Activated CD4-positive, alpha-beta T cell treated with anti-CD3 and anti-CD28 coated beads for 24 hours (primary cell): Measurements from ENCODE around the gene GLIS2.

ENCODE experiments used
- DNase-seq, 2 donors: peaks; one replicate each; pipeline ENCODE4 v3.0.0-alpha.2; 2020; ENCODE audit warnings: low read depth in 2 of 2

The GLIS2 gene

GRCh38 chr16:4297480-4297879 lies 18.4 kb upstream of the GLIS2 start:
- no peak for DNase-seq

DNA sequence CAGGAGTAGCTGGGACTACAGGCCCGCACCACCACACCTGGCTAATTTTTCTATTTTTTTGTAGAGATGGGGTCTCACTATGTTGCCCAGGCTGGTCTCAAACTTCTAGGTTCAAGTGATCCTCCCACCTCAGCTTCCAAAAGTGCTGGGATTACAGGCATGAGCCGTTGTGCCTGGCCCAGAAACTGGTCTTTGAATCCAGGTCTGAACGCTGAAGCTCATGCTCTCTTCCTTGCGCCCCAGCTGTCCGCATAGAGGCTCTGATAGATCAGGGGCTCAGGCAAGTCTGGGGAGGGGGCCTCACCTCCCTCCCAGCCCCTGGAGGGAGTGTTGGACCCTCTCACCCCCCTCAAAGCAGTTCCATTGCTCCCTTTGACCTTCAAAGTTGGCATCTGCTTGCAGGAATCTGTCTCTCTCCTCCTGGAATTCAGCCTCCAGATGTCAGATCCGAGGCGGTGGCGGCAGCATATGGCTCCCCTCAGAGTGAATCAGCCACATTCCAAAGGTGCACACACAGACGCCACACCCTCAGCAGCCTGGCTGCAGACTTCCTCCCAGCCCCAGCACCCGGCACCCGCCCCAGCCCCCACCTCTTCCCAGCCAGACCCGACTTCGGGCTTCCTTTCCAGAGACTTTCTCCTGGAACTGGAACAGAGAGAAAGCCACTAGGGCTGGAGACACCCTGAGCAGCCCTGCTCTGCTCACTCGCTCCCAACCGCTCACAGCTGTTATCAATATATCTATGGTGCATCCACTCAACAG lies 16.9 kb upstream of the GLIS2 start:
- no peak for DNase-seq

DNA sequence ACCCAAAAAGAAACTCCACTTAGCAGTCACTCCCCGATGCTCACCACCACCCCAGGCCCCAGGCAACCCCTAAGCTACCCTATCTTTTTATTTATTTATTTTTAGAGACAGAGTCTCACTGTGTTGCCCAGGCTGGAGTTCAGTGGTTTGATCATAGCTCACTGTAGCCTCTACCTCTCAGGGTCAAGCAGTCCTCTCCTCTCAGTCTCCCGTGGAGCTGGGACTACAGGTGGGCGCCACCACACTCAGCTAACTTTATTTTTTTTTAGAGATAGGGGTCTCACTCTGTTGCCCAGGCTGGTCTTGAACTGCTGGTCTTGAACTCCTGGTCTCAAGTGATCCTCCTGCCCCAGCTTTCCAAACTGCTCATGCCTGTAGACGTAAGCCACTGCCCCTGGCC lies 14.7 kb upstream of the GLIS2 start:
- no peak for DNase-seq

- DNase-seq = no peak
Measured at GRCh38 chr16:4301968-4302367, 13.9 kb upstream of the GLIS2 start.

- no peak for DNase-seq
Measured at GRCh38 chr16:4303973-4304372, 11.9 kb upstream of the GLIS2 start.

GRCh38 chr16:4306470-4307214 lies 9.2 kb upstream of the GLIS2 start:
- no peak for DNase-seq

- peak; percentile 81 to 91 for DNase-seq
Measured at GRCh38 chr16:4307215-4308037, 8.4 kb upstream of the GLIS2 start.

- no peak for DNase-seq
Measured at GRCh38 chr16:4309102-4309832, 6.6 kb upstream of the GLIS2 start.

DNA sequence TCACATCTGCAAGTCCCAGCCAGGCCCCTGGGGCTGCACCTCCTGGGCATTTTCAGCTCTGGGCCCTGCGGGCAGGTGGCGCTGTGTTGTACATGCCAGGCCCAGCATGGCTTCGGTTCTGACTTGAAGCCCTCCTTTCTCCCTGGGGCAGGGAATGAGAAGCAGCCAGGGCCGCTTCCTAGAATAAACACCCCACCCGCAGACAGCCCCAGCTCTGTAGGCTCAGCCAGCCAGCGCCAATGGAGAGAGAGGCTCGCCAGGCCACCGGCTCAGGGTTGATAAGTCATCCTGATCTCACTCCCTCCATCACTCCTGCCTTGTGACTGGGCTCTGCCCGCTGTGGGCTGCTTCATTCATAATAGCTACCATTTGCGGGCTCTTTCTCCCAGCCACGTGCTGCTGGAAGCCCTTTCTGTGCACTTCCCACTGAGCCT lies 6.0 kb upstream of the GLIS2 start:
- no peak for DNase-seq

- no peak for DNase-seq
Measured at GRCh38 chr16:4313563-4314531, 2.0 kb upstream of the GLIS2 start.

DNA sequence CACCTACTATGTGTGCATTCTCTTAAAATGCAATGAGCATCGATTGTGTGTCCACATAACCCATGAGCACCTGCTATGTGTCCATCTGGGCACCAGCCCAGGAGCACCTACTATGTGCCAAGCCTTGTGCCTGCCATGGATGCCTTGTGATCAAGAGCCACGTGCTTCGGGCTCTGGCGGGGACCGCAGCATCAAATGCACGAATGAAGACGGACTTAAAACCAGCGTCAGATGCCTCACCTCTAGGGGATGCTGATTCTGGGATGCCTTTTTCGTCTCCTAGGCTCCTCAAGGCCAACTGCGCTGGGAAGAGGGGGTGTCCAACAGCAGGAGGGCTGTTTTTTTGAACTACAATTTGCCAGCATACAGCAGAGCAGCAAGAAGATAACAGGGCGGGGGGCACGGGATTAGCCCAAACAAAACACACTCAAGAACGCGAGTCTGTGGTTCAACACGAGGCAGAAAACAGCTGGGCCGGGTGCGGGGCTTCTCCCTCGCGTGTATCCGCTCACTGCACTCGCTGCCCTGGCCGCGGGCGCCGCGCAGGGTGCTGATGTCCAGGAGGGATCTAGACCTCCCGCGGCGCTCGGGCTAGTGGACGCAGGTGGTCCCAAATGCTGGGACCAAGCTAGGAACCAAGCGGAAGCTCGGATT lies 1.2 kb upstream of the GLIS2 start:
- no peak for DNase-seq

DNA sequence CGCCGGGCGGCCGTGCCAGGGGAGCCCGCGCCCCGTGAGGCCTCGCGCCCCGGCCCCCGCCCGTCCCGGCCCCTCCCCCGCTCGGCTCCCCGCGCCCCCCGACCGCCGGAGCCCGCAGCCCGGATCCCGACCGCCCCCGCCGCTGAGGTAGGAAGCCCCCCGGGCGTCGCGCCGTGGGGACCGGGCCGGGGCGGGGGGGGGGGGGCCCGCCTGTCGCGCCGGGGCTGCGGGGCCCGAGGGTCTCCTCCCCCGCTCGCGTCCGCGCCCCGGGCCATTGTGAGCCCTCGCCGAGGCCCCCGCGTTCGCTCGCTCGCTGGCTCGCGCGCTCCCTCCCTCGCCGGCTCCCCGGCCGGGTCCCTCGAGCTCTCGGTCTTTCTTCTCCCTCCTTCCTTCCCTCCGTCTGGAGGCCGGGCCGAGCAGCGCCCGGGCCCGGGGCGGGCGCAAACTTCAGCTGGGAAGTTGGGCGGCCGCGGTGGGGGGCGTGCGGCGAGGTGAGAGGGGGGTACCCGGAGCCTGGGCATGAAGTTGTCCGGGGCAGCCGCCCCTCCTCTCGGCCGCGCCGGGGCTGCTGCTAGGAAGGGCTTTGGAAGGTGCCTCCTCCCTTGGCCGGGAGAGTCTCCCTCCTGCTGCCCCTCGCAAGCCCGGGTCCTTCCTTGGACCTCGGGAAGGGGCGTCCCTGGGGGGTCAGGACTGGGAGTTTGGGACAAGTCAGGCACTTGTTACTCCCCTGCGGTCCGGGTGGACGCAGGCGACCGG lies 419 bp downstream of the GLIS2 start:
- no peak for DNase-seq

GRCh38 chr16:4316864-4317531 lies 1.1 kb downstream of the GLIS2 start:
- no peak for DNase-seq

GRCh38 chr16:4317532-4318450 lies 1.9 kb downstream of the GLIS2 start:
- DNase-seq = no peak

DNA sequence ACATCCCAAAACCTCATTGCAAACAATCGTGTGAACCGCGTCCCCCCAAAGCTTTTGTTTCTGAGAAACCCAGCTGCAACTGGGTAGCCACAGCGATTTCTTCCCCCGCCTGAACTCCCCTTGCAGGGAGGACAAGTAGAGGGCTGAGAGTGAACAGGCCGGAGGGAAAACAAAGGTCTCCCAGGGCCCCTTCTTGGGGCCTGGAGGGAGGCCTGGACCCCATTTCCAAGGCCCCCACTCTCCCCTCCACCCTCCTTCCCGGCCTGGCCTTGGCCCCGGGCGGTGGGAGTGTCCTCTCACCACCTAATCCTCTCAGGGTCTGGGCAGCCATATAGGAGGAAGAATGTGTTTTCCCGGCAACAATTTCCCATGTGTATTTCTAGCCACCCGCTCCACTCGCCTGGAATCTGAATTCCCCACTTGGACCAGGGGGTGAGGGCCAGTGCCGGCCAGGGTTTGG lies 2.6 kb downstream of the GLIS2 start:
- no peak for DNase-seq

- DNase-seq = no peak
Measured at GRCh38 chr16:4318967-4319366, 3.1 kb downstream of the GLIS2 start.
